ENCODE data around the gene TEDDM1.
"Not testable (repeated sequence)": the region's sequence is repeated elsewhere in the genome, so short reads cannot be mapped to it uniquely, and the experiment has no call there.

Gene TEDDM1

DNA sequence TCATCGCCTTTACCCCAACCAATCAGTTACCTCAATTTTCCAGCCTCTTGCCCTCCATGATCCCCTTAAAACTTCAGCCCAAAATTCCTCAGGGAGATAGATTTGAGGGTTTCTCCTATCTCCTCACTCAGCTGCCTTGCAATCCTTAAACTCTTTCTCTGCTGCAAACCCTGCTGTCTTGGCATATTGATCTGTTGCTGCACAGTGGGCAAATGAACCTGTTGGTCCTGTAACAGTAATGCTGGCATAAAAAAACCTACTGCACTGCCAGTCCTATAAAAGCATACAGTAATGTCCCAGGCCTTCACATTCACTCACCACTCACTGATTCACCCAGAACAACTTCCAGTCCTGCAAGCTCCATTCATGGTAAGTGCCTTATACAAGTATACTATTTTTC is 5.1 kb upstream of the TEDDM1 start:
- no peak for DNase-seq

- peak; percentile 34 for DNase-seq
Measured at GRCh38 chr1:182404781-182405180, 4.3 kb upstream of the TEDDM1 start.

- DNase-seq = peak; percentile 55
Measured at GRCh38 chr1:182397653-182398393, 2.6 kb downstream of the TEDDM1 start.

DNA sequence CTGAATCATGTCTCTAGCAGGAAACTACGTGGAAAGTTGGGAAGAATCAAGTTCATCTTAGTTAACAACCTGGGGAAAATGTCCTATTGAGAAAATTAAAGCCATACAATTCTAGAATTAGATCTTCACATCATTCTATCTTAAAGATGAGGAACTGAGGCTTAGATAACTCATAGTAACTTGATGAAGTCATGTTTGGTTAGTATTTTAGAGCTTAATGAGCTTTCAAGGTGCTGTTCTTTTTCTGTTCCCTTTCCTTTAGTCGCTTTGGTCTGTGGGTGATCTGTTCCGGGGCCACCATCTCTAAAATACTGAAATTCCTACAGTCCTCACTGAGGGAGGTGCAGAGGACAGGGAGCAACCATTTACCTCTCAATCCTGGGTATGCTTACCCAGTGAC is 4.6 kb downstream of the TEDDM1 start:
- peak; percentile 7 for DNase-seq

- DNase-seq = peak; percentile 62
Measured at GRCh38 chr1:182394055-182394775, 6.3 kb downstream of the TEDDM1 start.

DNA sequence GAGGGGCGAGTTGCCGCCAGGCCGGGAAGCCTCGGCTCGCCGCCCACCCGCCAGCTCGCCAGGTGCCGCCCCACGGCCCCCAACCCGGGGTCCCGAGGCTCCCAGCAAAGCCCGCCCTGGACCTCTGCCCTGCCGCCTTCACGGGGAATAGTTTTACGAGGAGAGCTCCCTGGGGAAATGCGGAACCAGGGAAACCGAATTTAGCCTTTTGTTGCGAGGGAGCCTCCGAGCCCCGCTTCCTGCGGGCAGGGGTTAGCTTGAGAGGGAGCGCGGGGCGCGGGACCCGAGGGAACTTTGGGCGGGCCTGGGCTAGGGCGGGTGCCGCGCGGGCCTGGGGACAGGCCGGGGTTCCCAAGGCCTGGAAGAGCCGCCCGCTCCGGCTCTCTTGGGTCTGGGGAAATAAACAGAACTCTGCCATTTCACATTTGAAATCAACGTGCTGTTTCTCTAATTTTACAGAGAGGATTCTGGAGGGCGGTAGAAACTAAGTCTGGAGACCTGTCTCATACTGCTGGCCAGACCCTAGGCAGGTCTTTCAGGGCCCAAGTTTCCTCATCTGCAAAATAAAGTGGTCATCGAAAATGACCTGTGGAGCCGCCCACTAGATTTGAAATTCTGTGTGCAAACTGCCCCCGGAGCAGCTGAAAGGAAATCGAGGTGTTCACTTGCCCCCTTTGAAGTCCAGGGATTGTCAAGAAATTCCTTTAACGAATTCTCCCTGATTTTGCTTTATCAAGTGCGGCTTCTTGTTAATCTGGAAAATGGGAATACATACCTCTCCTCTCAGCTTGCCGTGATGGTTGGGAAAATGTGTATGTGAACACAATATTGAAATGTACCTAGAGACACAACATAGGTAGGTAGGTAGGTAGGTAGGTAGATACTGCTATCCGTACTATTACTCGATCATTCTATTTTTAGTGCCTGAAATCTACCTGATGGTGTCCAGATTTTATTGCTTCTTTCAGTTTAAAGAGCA is 8.1 kb downstream of the TEDDM1 start:
- peak; percentile 63 for DNase-seq

DNA sequence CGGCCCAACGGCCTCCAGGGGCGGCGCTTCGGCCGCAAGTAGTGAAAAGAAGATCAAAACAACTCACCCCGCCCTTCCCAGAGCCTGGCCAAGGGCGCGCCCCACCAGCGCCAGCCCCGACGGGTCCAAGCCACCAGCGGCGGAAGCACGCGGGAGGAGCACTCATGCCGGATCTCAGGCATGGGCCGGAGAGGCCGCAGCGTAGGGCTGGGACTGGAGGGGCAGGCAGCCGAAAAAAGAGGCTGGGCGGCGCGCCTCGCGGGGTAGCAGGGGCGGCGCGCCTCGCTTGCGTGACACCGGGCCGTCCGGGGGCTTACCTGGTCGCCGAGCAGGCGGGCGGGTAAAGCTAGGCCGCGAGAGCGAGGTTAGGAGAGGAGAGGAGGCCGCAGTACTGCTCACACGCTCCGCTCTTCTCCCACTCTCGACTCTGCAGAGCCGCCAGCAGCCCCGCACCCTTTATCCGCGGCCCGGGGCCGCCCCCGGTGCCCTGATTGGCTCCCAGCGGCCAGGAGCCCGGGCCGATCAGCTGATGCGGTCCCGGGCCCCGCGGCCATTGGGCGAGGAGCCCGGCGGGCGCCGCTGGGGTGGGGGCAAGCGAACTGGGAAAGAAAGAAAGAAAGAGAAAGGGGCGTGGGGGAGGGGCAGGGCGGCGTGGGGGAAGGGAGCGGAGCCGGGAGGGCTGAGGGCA is 9.0 kb downstream of the TEDDM1 start, which contains the start of gene GLUL:
Gene GLUL, minus strand, starts transcription at position 429 of the 688 bp plus-strand sequence. CDS start 3,053 bp downstream, outside the sequence.
- peak; percentile 95 for DNase-seq

- no peak for DNase-seq
Measured at GRCh38 chr1:182391028-182391361, 9.5 kb downstream of the TEDDM1 start.

DNA sequence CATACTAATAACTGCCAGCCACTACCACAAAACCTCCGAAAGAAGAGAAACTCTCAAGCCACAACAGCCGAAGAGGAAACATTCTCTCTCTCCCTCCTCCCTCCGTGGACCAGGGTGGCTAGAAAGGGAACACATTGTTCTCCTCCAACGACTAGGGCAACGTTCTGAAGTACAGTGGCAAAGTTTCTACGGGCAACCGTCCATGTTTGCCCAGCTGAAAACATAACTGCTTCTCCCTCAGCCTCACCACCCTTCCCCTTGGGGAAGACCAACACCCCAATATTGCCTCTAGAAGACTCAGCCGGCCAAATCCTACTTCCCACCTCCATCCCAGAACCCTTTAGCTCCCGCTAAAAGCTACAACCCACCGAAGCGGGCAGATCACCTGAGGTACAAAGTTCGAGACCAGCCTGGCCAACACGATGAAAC is 10.8 kb downstream of the TEDDM1 start:
- peak; percentile 60 for DNase-seq

DNA sequence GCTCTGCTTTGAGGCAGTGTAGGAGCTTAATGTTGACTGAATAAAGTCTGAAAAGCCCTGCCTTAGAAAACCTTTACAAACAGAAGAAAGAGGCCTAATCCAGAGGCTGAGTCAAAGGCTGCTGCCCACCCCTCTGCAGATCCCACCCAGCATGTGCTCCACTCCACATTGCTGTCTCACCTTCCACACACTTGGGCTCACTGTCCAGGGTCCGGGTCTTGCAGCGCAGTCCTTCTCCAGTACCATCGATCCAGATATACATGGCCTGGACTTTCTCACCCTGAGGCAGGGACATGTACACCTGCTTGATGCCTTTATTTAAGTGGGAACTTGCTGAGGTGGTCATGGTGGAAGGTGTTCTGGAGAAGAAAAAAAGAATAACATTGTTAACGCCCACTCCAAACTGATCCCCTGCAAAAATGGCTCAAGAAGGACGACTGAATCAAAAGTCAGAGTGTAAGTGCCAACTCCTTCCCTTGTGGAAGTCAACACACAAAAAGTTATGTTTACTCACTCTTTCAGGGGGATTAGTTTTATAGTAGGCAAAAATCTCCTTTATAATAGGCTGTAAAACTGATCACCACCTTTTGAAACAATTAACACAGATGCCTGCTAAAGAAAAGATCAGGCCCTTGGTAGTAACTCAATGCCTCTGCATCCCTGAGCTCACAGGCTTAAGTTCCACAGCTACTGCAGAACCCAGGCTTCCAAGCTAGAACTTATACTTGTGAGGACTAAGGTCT is 11.9 kb downstream of the TEDDM1 start:
- DNase-seq = peak; percentile 29

DNA sequence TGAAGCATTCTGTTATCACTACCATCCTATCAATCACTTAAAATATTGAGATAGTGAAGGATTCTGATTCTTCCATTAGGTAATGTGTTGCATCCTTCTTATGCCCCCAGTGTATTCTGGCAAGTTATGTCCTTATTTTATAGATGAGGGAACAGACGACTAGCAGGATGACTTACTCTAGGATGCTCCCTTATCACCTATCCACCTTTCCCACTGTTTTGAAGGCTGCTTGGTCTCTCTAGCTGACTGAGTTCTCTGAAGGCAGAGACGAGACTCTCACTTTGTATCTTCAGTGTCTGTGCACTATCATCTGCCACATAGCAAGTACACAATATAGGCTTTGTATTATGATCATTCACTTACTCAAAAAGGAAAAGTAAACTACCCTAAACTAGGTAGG is 12.9 kb downstream of the TEDDM1 start:
- no peak for DNase-seq

DNA sequence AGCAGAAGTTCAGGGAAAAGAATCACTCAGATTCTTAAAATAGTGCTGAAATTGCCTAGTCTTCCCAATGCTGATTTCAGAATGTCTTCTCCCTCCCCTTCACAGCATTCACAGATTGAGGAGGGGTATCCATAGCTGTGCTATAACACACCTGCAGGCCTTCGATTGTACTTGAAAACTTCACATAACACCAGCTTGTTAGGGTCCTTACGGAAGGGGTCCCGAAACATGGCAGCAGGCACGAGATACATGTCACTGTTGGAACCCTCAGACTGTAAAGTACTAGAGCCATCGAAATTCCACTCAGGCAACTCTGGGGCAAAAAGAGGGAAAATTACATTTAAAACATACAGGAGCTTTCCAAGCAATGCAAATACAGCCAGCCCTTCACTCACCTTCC is 13.5 kb downstream of the TEDDM1 start:
- no peak for DNase-seq

GRCh38 chr1:182385885-182386853 is 14.3 kb downstream of the TEDDM1 start:
- peak; percentile 54 for DNase-seq

GRCh38 chr1:182384387-182384960 is 16.0 kb downstream of the TEDDM1 start:
- DNase-seq = no peak

- no peak for DNase-seq
Measured at GRCh38 chr1:182383934-182384333, 16.5 kb downstream of the TEDDM1 start.

- no peak for DNase-seq
Measured at GRCh38 chr1:182383037-182383661, 17.3 kb downstream of the TEDDM1 start.

DNA sequence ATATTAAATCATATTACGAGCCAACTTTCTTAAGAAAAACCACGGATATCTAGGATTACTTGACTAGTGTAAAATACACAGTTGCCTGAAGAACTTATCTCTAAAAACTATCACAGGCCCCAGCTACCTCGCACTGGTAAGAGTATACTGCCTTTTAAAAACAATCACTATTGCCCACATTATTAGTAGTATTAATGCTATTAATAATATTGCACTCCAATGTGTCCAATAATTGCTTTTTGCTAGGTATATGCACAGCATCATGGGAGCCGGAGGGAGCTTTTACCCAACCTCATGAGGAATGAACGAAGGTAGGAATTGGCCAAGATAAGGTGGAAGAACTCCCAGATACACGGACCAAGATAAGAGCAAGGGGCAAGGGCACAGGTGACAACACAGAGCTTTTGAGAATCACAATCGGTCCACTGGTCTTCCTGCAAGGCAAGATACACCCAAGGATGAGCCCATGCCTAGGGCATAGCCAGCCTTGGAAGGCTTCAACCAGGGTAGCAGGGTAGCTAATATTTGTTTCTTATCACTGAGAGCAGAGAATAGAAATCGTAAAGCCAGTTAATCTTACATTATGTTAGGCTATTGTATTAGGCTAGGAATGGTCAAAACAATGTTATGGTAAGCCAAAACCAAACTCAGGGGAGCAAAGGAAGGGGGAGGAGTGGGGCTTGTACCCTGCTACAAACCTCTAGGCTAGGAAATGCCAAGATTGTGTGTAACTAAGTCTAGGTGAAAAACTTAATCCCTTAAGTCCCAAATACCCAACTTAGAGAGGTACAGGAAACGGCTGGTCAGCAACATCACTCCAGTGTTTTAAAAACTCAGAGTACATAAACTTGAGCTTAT is 18.3 kb downstream of the TEDDM1 start:
- DNase-seq = no peak

DNA sequence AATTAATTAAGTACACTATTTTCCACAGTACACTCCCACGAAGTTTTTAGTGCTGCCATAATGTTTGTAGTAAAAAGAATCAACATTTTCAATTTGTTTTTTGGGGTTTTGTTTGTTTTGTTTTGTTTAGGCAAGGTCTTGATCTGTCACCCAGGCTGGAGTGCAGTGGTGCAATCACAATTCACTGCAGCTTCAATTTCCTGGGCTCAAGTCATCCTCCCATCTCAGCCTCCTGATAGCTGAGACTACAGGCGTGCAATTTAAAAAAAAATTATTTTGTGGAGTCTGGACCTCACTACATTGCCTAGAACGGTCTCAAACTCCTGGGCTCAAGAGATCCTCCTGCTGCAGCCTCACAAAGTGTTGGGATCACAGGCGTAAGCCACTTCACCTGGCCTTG is 20.3 kb downstream of the TEDDM1 start:
- DNase-seq = no peak

DNA sequence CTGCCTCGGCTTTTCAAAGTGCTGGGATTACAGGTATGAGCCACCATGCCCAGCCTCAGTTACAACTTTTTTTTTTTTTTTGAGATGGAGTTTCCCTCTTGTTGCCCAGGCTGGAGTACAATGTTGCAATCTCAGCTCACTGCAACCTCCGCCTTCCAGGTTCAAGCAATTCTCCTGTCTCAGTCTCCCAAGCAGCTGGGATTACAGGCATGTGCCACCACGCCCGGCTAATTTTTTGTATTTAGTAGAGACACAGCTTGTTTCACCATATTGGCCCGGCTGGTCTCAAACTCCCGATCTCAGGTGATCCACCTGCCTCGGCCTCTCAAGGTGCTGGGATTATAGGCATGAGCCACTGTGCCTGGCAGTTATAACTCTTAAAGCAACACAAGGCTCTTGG is 20.7 kb downstream of the TEDDM1 start:
- DNase-seq = not testable (repeated sequence)
